Fibroblast of lung (primary cell): Measurements from ENCODE around the gene KCTD11. TPM values are rescaled to one million over a fixed set of nuclear protein-coding genes. Genes with fewer than 3 reads are reported as not detected.

Source experiments
- DNase-seq, 2 donors: peaks; one replicate each; pipeline versions ENCODE4 v3.0.0 to v3.0.0-alpha.2; 2010; ENCODE audit warnings: low read depth in 2 of 2
- H2AFZ ChIP-seq: 2 replicates; pipeline ENCODE4 v1.5.1; 2012; ENCODE audit warnings: low read length, control low read depth, inconsistent platforms
- H3K27ac ChIP-seq: 2 replicates; pipeline ENCODE4 v1.5.1; 2011; ENCODE audit warnings: low read length, control low read depth; ENCODE audit not compliant: insufficient read depth
- H3K27me3 ChIP-seq: 2 replicates; pipeline ENCODE4 v1.5.1; 2011; ENCODE audit warnings: mild to moderate bottlenecking, low read length; ENCODE audit not compliant: control insufficient read depth, insufficient read depth
- H3K36me3 ChIP-seq: 2 replicates; pipeline ENCODE4 v1.5.1; 2011; ENCODE audit warnings: low read length; ENCODE audit not compliant: control insufficient read depth, insufficient read depth
- H3K4me1 ChIP-seq: 2 replicates; pipeline ENCODE4 v1.5.1; 2011; ENCODE audit warnings: low read length; ENCODE audit not compliant: control insufficient read depth, insufficient read depth; ENCODE audit errors: extremely low read depth
- H3K4me2 ChIP-seq: 2 replicates; pipeline ENCODE4 v1.5.1; 2011; ENCODE audit warnings: low read length, control low read depth; ENCODE audit not compliant: insufficient read depth; ENCODE audit errors: extremely low read depth
- H3K4me3 ChIP-seq, 4 experiments: fragments of 200-600 bp in 1 of 4; sonication (generic) in 1 of 4; replicated peaks in 1 of 4; 2 replicates each; pipeline ENCODE4 v1.5.1; 2011 to 2016; ENCODE audit warnings: low read length in 4 of 4, low read depth in 3 of 4, mild to moderate bottlenecking in 3 of 4, control low read depth in 2 of 4, inconsistent platforms in 1 of 4, mixed read lengths in 1 of 4; ENCODE audit not compliant: insufficient read depth in 1 of 4; ENCODE audit errors: control extremely low read depth in 1 of 4
- H3K79me2 ChIP-seq: 2 replicates; pipeline ENCODE4 v1.5.1; 2012; ENCODE audit warnings: mild to moderate bottlenecking, low read length, inconsistent platforms; ENCODE audit not compliant: control insufficient read depth, insufficient read depth
- H3K9ac ChIP-seq: 2 replicates; pipeline ENCODE4 v1.5.1; 2011; ENCODE audit warnings: mild to moderate bottlenecking, low read length, control low read depth; ENCODE audit not compliant: insufficient read depth
- H3K9me3 ChIP-seq: 2 replicates; pipeline ENCODE4 v1.5.1; 2012; ENCODE audit warnings: low read depth, low read length; ENCODE audit not compliant: control insufficient read depth, insufficient read depth
- H4K20me1 ChIP-seq: 2 replicates; pipeline ENCODE4 v1.5.1; 2011; ENCODE audit warnings: low read length; ENCODE audit not compliant: control insufficient read depth, insufficient read depth; ENCODE audit errors: extremely low read depth
- CTCF ChIP-seq, 2 donors: IDR thresholded peaks in 1 of 2; conservative IDR thresholded peaks in 1 of 2; 1 replicate in 1 of 2; 2 replicates in 1 of 2; pipeline ENCODE4 v1.5.1; 2011 to 2012; ENCODE audit warnings: low read length in 2 of 2, control low read depth in 1 of 2, inconsistent platforms in 1 of 2, low read depth in 1 of 2, mild to moderate bottlenecking in 1 of 2
- EZH2 ChIP-seq: IDR thresholded peaks from 2 replicates; pipeline ENCODE4 v1.5.1; 2012; ENCODE audit warnings: low read length, control low read depth, mild to moderate bottlenecking; ENCODE audit errors: missing control alignments
- polyA plus RNA-seq, 2 donors: library from polyadenylated mRNA; depleted of rRNA in 1 of 2; stranded (reverse) in 1 of 2; unstranded in 1 of 2; fragments of >200 nt; gene quantifications; 2 replicates each; pipeline ENCODE4 v1.2.1, GENCODE V29; 2011 to 2012; ENCODE audit warnings: missing spikeins in 1 of 2
- total RNA-seq: library from RNA; depleted of rRNA; stranded (reverse); fragments of >200 nt; gene quantifications from 2 replicates; pipeline ENCODE4 v1.2.1, GENCODE V29; 2014

KCTD11 gene
- total and polyA plus RNA-seq, 2 donors (not counting 1 experiment from before 2014, with no cell fraction given): 8.8 to 11.9 TPM

- Histone ChIP-seq H3K79me2 (no peaks in the 10 kb centered on the region), H4K20me1 (no peaks in the 10 kb centered on the region), H3K4me2 (peak overlapping the region; percentile 75), H3K4me3 (peak overlapping the region in 1 of 4 experiments; percentile 48), H2AFZ (no peak overlapping the region), H3K27ac (no peak overlapping the region), H3K9ac (no peak overlapping the region), H3K27me3 (peaks cover 28% of the 10 kb centered on the region), H3K4me1 (peaks cover 7% of the 10 kb centered on the region), H3K36me3 (no peaks in the 10 kb centered on the region), H3K9me3 (no peaks in the 10 kb centered on the region)
- no peak for DNase-seq
- TF ChIP-seq EZH2 (no peak), CTCF (conservative IDR thresholded peaks at IDR 0.05 in 1 of 2, IDR thresholded peaks at IDR 0.05 in 1 of 2; ENCODE audit: low read depth in 1 of 2, low read length in 2 of 2) (no peak)
Measured at GRCh38 chr17:7383371-7383741, 31.4 kb downstream of the KCTD11 start.

- Histone ChIP-seq H3K4me2 (peak overlapping the region; percentile 75), H4K20me1 (no peaks in the 10 kb centered on the region), H3K9ac (peak overlapping the region; percentile 2), H3K4me1 (peaks cover 7% of the 10 kb centered on the region), H3K79me2 (no peaks in the 10 kb centered on the region), H3K4me3 (peak overlapping the region in 3 of 4 experiments; percentile 21 to 48 (median 30)), H3K9me3 (no peaks in the 10 kb centered on the region), H3K36me3 (no peaks in the 10 kb centered on the region), H3K27ac (no peak overlapping the region), H3K27me3 (peaks cover 28% of the 10 kb centered on the region), H2AFZ (no peak overlapping the region)
- TF ChIP-seq CTCF (conservative IDR thresholded peaks at IDR 0.05 in 1 of 2, IDR thresholded peaks at IDR 0.05 in 1 of 2; ENCODE audit: low read depth in 1 of 2, low read length in 2 of 2) (no peak), EZH2 (peak; percentile 52)
- DNase-seq: peak in 1 of 2 donors; percentile 46
Measured at GRCh38 chr17:7383742-7384488, 32.0 kb downstream of the KCTD11 start.

GRCh38 chr17:7384489-7385081, 32.6 kb downstream of the KCTD11 start:
- DNase-seq: no peak
- Histone ChIP-seq H3K79me2 (no peaks in the 10 kb centered on the region), H3K27ac (no peak overlapping the region), H3K4me2 (peak overlapping the region; percentile 75), H3K4me3 (peak overlapping the region in 1 of 4 experiments; percentile 48), H3K36me3 (peaks cover 2% of the 10 kb centered on the region), H3K27me3 (peaks cover 26% of the 10 kb centered on the region), H3K9ac (no peak overlapping the region), H2AFZ (no peak overlapping the region), H3K9me3 (no peaks in the 10 kb centered on the region), H3K4me1 (peaks cover 7% of the 10 kb centered on the region), H4K20me1 (no peaks in the 10 kb centered on the region)
- no peak for TF ChIP-seq CTCF (conservative IDR thresholded peaks at IDR 0.05 in 1 of 2, IDR thresholded peaks at IDR 0.05 in 1 of 2; ENCODE audit: low read depth in 1 of 2, low read length in 2 of 2)
